ENCODE data around the gene PEAR1. TPM values are rescaled to one million over a fixed set of nuclear protein-coding genes. Genes with fewer than 3 reads are reported as not detected.

Gene PEAR1
- total RNA-seq, 1 experiment from 2014 or later = 0.88 TPM

GRCh38 chr1:156895455-156895812, 1.9 kb downstream of the PEAR1 start:
- no peak for DNase-seq (ENCODE audit: low read depth)
- in situ Hi-C loops (cut with HindIII; ENCODE audit: low pct_unique_long_range_greater_than_20kb, low sequenced_read_pairs) = no loop called here

- in situ Hi-C loops (cut with HindIII; ENCODE audit: low pct_unique_long_range_greater_than_20kb, low sequenced_read_pairs) = no loop called here
- DNase-seq (ENCODE audit: low read depth) = no peak
Observed at GRCh38 chr1:156895927-156896326, 2.4 kb downstream of the PEAR1 start.

GRCh38 chr1:156896490-156897033, 3.0 kb downstream of the PEAR1 start:
- in situ Hi-C loops (cut with HindIII; ENCODE audit: low pct_unique_long_range_greater_than_20kb, low sequenced_read_pairs) = no loop called here
- DNase-seq (ENCODE audit: low read depth) = peak; percentile 88

- in situ Hi-C loops (cut with HindIII; ENCODE audit: low pct_unique_long_range_greater_than_20kb, low sequenced_read_pairs) = no loop called here
- no peak for DNase-seq (ENCODE audit: low read depth)
Observed at GRCh38 chr1:156897078-156897825, 3.7 kb downstream of the PEAR1 start.

GRCh38 chr1:156898161-156898566, 4.6 kb downstream of the PEAR1 start:
- no peak for DNase-seq (ENCODE audit: low read depth)
- in situ Hi-C loops (cut with HindIII; ENCODE audit: low pct_unique_long_range_greater_than_20kb, low sequenced_read_pairs) = no loop called here

GRCh38 chr1:156898971-156899664, 5.6 kb downstream of the PEAR1 start:
- no peak for DNase-seq (ENCODE audit: low read depth)
- in situ Hi-C loops (cut with HindIII; ENCODE audit: low pct_unique_long_range_greater_than_20kb, low sequenced_read_pairs) = no loop called here

- in situ Hi-C loops (cut with HindIII; ENCODE audit: low pct_unique_long_range_greater_than_20kb, low sequenced_read_pairs) = no loop called here
- no peak for DNase-seq (ENCODE audit: low read depth)
Observed at GRCh38 chr1:156899956-156900718, 6.6 kb downstream of the PEAR1 start.

GRCh38 chr1:156900896-156901589, 7.5 kb downstream of the PEAR1 start:
- no peak for DNase-seq (ENCODE audit: low read depth)
- in situ Hi-C loops (cut with HindIII; ENCODE audit: low pct_unique_long_range_greater_than_20kb, low sequenced_read_pairs) = no loop called here

GRCh38 chr1:156901590-156901900, 8.0 kb downstream of the PEAR1 start:
- in situ Hi-C loops (cut with HindIII; ENCODE audit: low pct_unique_long_range_greater_than_20kb, low sequenced_read_pairs) = no loop called here
- DNase-seq (ENCODE audit: low read depth) = no peak

GRCh38 chr1:156901966-156902915, 8.7 kb downstream of the PEAR1 start:
- in situ Hi-C loops (cut with HindIII; ENCODE audit: low pct_unique_long_range_greater_than_20kb, low sequenced_read_pairs) = no loop called here
- DNase-seq (ENCODE audit: low read depth) = no peak

- in situ Hi-C loops (cut with HindIII; ENCODE audit: low pct_unique_long_range_greater_than_20kb, low sequenced_read_pairs) = no loop called here
- DNase-seq (ENCODE audit: low read depth) = no peak
Observed at GRCh38 chr1:156903328-156904091, 10.0 kb downstream of the PEAR1 start.

GRCh38 chr1:156904187-156904959, 10.9 kb downstream of the PEAR1 start:
- in situ Hi-C loops (cut with HindIII; ENCODE audit: low pct_unique_long_range_greater_than_20kb, low sequenced_read_pairs) = no loop called here
- no peak for DNase-seq (ENCODE audit: low read depth)

GRCh38 chr1:156905176-156905575, 11.7 kb downstream of the PEAR1 start:
- no peak for DNase-seq (ENCODE audit: low read depth)
- in situ Hi-C loops (cut with HindIII; ENCODE audit: low pct_unique_long_range_greater_than_20kb, low sequenced_read_pairs) = no loop called here

GRCh38 chr1:156905651-156906050, 12.1 kb downstream of the PEAR1 start:
- in situ Hi-C loops (cut with HindIII; ENCODE audit: low pct_unique_long_range_greater_than_20kb, low sequenced_read_pairs) = no loop called here
- DNase-seq (ENCODE audit: low read depth) = no peak

GRCh38 chr1:156906206-156906906, 12.8 kb downstream of the PEAR1 start:
- in situ Hi-C loops (cut with HindIII; ENCODE audit: low pct_unique_long_range_greater_than_20kb, low sequenced_read_pairs) = no loop called here
- no peak for DNase-seq (ENCODE audit: low read depth)

- DNase-seq (ENCODE audit: low read depth) = no peak
- in situ Hi-C loops (cut with HindIII; ENCODE audit: low pct_unique_long_range_greater_than_20kb, low sequenced_read_pairs) = no loop called here
Observed at GRCh38 chr1:156908541-156908940, 15.0 kb downstream of the PEAR1 start.
